Fibroblast of lung (primary cell): Measurements from ENCODE around the gene ADAMTS6. TPM values are rescaled to one million over a fixed set of nuclear protein-coding genes. Genes with fewer than 3 reads are reported as not detected.

Experiments
- DNase-seq, 2 donors: peaks; one replicate each; pipeline versions ENCODE4 v3.0.0 to v3.0.0-alpha.2; 2010; ENCODE audit warnings: low read depth in 2 of 2
- H2AFZ ChIP-seq: 2 replicates; pipeline ENCODE4 v1.5.1; 2012; ENCODE audit warnings: low read length, control low read depth, inconsistent platforms
- H3K27ac ChIP-seq: 2 replicates; pipeline ENCODE4 v1.5.1; 2011; ENCODE audit warnings: low read length, control low read depth; ENCODE audit not compliant: insufficient read depth
- H3K27me3 ChIP-seq: 2 replicates; pipeline ENCODE4 v1.5.1; 2011; ENCODE audit warnings: mild to moderate bottlenecking, low read length; ENCODE audit not compliant: control insufficient read depth, insufficient read depth
- H3K36me3 ChIP-seq: 2 replicates; pipeline ENCODE4 v1.5.1; 2011; ENCODE audit warnings: low read length; ENCODE audit not compliant: control insufficient read depth, insufficient read depth
- H3K4me1 ChIP-seq: 2 replicates; pipeline ENCODE4 v1.5.1; 2011; ENCODE audit warnings: low read length; ENCODE audit not compliant: control insufficient read depth, insufficient read depth; ENCODE audit errors: extremely low read depth
- H3K4me2 ChIP-seq: 2 replicates; pipeline ENCODE4 v1.5.1; 2011; ENCODE audit warnings: low read length, control low read depth; ENCODE audit not compliant: insufficient read depth; ENCODE audit errors: extremely low read depth
- H3K4me3 ChIP-seq, 4 experiments: fragments of 200-600 bp in 1 of 4; sonication (generic) in 1 of 4; replicated peaks in 1 of 4; 2 replicates each; pipeline ENCODE4 v1.5.1; 2011 to 2016; ENCODE audit warnings: low read length in 4 of 4, low read depth in 3 of 4, mild to moderate bottlenecking in 3 of 4, control low read depth in 2 of 4, inconsistent platforms in 1 of 4, mixed read lengths in 1 of 4; ENCODE audit not compliant: insufficient read depth in 1 of 4; ENCODE audit errors: control extremely low read depth in 1 of 4
- H3K79me2 ChIP-seq: 2 replicates; pipeline ENCODE4 v1.5.1; 2012; ENCODE audit warnings: mild to moderate bottlenecking, low read length, inconsistent platforms; ENCODE audit not compliant: control insufficient read depth, insufficient read depth
- H3K9ac ChIP-seq: 2 replicates; pipeline ENCODE4 v1.5.1; 2011; ENCODE audit warnings: mild to moderate bottlenecking, low read length, control low read depth; ENCODE audit not compliant: insufficient read depth
- H3K9me3 ChIP-seq: 2 replicates; pipeline ENCODE4 v1.5.1; 2012; ENCODE audit warnings: low read depth, low read length; ENCODE audit not compliant: control insufficient read depth, insufficient read depth
- H4K20me1 ChIP-seq: 2 replicates; pipeline ENCODE4 v1.5.1; 2011; ENCODE audit warnings: low read length; ENCODE audit not compliant: control insufficient read depth, insufficient read depth; ENCODE audit errors: extremely low read depth
- EZH2 ChIP-seq: IDR thresholded peaks from 2 replicates; pipeline ENCODE4 v1.5.1; 2012; ENCODE audit warnings: low read length, control low read depth, mild to moderate bottlenecking; ENCODE audit errors: missing control alignments
- polyA plus RNA-seq, 2 donors: library from polyadenylated mRNA; depleted of rRNA in 1 of 2; stranded (reverse) in 1 of 2; unstranded in 1 of 2; fragments of >200 nt; gene quantifications; 2 replicates each; pipeline ENCODE4 v1.2.1, GENCODE V29; 2011 to 2012; ENCODE audit warnings: missing spikeins in 1 of 2
- total RNA-seq: library from RNA; depleted of rRNA; stranded (reverse); fragments of >200 nt; gene quantifications from 2 replicates; pipeline ENCODE4 v1.2.1, GENCODE V29; 2014
- TF ChIP-seq, protein P1 (sequence below), 2 donors: IDR thresholded peaks in 1 of 2; conservative IDR thresholded peaks in 1 of 2; 1 replicate in 1 of 2; 2 replicates in 1 of 2; pipeline ENCODE4 v1.5.1; 2011 to 2012; ENCODE audit warnings: low read length in 2 of 2, control low read depth in 1 of 2, inconsistent platforms in 1 of 2, low read depth in 1 of 2, mild to moderate bottlenecking in 1 of 2

Gene ADAMTS6
- total and polyA plus RNA-seq, 2 donors (not counting 1 experiment from before 2014, with no cell fraction given): 7.5 to 45.2 TPM

GRCh38 chr5:65120371-65120967, 361.3 kb downstream of the ADAMTS6 start:
- no peak for DNase-seq
- H4K20me1 ChIP-seq: no peaks in the 10 kb centered on the region

DNA sequence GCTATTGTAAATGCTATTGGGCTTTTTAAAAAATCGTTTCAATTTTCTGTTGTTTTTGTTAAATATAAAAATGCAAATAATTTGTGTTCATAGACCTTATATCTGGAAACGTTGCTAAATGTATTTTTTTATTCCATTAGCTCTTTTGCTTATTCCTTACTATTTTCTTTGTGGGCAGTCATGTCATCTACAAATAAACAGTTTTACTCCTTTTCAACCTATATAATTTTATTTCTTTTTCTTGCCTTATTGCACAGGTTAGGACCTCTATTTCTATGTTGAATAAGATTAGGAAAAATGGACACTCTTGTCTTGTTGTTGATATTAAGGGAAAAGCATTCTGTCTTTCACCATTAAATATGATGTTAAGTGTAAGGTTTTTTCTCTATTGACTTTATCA, 364.2 kb downstream of the ADAMTS6 start:
- TF ChIP-seq EZH2: no peak
- TF ChIP-seq, protein P1, sequence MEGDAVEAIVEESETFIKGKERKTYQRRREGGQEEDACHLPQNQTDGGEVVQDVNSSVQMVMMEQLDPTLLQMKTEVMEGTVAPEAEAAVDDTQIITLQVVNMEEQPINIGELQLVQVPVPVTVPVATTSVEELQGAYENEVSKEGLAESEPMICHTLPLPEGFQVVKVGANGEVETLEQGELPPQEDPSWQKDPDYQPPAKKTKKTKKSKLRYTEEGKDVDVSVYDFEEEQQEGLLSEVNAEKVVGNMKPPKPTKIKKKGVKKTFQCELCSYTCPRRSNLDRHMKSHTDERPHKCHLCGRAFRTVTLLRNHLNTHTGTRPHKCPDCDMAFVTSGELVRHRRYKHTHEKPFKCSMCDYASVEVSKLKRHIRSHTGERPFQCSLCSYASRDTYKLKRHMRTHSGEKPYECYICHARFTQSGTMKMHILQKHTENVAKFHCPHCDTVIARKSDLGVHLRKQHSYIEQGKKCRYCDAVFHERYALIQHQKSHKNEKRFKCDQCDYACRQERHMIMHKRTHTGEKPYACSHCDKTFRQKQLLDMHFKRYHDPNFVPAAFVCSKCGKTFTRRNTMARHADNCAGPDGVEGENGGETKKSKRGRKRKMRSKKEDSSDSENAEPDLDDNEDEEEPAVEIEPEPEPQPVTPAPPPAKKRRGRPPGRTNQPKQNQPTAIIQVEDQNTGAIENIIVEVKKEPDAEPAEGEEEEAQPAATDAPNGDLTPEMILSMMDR (conservative IDR thresholded peaks at IDR 0.05 in 1 of 2, IDR thresholded peaks at IDR 0.05 in 1 of 2; ENCODE audit: low read depth in 1 of 2, low read length in 2 of 2): no peak
- Histone ChIP-seq H2AFZ (no peak overlapping the region), H3K36me3 (no peaks in the 10 kb centered on the region), H3K79me2 (no peaks in the 10 kb centered on the region), H3K27me3 (no peaks in the 10 kb centered on the region), H3K4me2 (no peak overlapping the region), H3K27ac (no peak overlapping the region), H3K4me3 (no peak overlapping the region), H3K9me3 (no peaks in the 10 kb centered on the region), H3K4me1 (no peaks in the 10 kb centered on the region), H4K20me1 (no peaks in the 10 kb centered on the region), H3K9ac (no peak overlapping the region)
- no peak for DNase-seq

More at GRCh38 chr5:65120371-65120967, 361.3 kb downstream of the ADAMTS6 start:
- no peaks in the 10 kb centered on the region for H3K27me3 ChIP-seq
- TF ChIP-seq EZH2: no peak
- TF ChIP-seq, protein P1 (conservative IDR thresholded peaks at IDR 0.05 in 1 of 2, IDR thresholded peaks at IDR 0.05 in 1 of 2; ENCODE audit: low read depth in 1 of 2, low read length in 2 of 2): no peak
- no peak overlapping the region for H3K9ac ChIP-seq
- no peaks in the 10 kb centered on the region for H3K9me3 ChIP-seq
- H3K36me3 ChIP-seq: no peaks in the 10 kb centered on the region
- no peaks in the 10 kb centered on the region for H3K79me2 ChIP-seq
- H3K4me3 ChIP-seq: no peak overlapping the region
- no peak overlapping the region for H3K27ac ChIP-seq
- H2AFZ ChIP-seq: no peak overlapping the region
- no peaks in the 10 kb centered on the region for H3K4me1 ChIP-seq
- H3K4me2 ChIP-seq: no peak overlapping the region

DNA sequence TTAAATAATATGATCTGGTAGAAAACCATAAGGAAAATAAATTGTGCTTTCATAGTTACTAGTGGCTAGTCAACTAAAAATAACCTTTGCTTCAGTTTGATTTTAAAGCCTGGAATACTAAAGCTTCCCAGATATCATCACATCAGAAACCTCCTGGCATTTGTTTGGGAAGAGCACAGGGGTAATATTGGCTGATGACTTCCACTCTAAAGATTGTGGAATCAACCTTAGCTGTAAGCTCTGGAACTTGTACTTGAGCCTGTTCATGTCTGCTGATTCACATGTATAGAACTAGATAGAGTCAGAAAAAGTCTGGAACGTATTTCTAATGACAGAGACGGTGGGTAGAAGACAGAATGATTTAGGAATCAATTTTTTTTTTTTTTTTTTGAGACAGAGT, 367.9 kb downstream of the ADAMTS6 start:
- no peaks in the 10 kb centered on the region for H4K20me1 ChIP-seq

More for the DNA sequence above, 367.9 kb downstream of the ADAMTS6 start:
- Histone ChIP-seq H3K4me2 (no peak overlapping the region), H3K9me3 (no peaks in the 10 kb centered on the region), H3K27ac (no peak overlapping the region), H3K27me3 (no peaks in the 10 kb centered on the region), H3K4me1 (no peaks in the 10 kb centered on the region), H2AFZ (no peak overlapping the region), H3K36me3 (no peaks in the 10 kb centered on the region), H3K9ac (no peak overlapping the region), H3K79me2 (no peaks in the 10 kb centered on the region), H3K4me3 (no peak overlapping the region)
- TF ChIP-seq EZH2: no peak
- TF ChIP-seq, protein P1 (conservative IDR thresholded peaks at IDR 0.05 in 1 of 2, IDR thresholded peaks at IDR 0.05 in 1 of 2; ENCODE audit: low read depth in 1 of 2, low read length in 2 of 2): no peak
- peak in 1 of 2 donors; percentile 26 for DNase-seq
